Omental fat pad (tissue), 4 donors: ENCODE data around the gene MIGA2. TPM values are rescaled to one million over a fixed set of nuclear protein-coding genes. Genes with fewer than 3 reads are reported as not detected.

Experiments used
- ATAC-seq: fragments of 150-250 bp; one replicate; pipeline ENCODE4 v1.9.1; 2016; ENCODE audit warnings: mild to moderate bottlenecking, moderate library complexity; ENCODE audit not compliant: low FRiP score
- DNase-seq: peaks from one replicate; pipeline ENCODE4 v3.0.0-alpha.2; 2019; ENCODE audit warnings: low spot score
- total RNA-seq, 4 donors: library from RNA; depleted of rRNA; stranded (reverse); fragments of >200 nt; gene quantifications; one replicate each; pipeline ENCODE4 v1.1.0, GENCODE V29; 2016
- TF ChIP-seq, protein P1 (sequence below), 3 donors: fragments of 450-650 bp; IDR thresholded peaks; one replicate each; pipeline ENCODE4 v1.5.1; 2016 to 2017; ENCODE audit warnings: antibody characterized with exemption in 3 of 3, mild to moderate bottlenecking in 3 of 3, moderate library complexity in 2 of 3

Gene MIGA2
- total RNA-seq, 4 donors from 2014 or later, result 19.4 to 38.5 (median 20.9) TPM

DNA sequence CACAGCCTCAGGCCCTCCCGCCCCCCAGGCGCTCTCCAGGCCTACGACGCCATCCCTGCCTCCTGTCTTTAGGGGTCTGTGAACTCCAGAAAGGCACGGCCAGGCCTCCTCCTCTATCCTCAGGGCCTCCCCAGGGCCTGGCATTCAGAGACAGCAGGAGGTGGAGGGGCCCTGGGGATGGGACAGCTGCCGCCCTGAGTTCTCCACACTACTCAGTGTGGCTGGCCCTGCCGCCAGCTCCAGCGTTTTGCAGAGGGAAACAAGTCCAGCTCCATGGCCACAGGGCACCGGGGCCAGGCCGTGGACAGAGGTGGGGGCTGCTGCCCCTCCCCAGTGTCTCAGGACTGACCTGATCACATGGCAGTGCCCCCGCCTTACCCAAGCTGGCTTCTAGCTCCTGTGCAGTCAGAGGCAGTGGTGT lies 24.7 kb upstream of the MIGA2 start:
- ATAC-seq (no peak), DNase-seq (no peak)
- TF ChIP-seq, protein P1, sequence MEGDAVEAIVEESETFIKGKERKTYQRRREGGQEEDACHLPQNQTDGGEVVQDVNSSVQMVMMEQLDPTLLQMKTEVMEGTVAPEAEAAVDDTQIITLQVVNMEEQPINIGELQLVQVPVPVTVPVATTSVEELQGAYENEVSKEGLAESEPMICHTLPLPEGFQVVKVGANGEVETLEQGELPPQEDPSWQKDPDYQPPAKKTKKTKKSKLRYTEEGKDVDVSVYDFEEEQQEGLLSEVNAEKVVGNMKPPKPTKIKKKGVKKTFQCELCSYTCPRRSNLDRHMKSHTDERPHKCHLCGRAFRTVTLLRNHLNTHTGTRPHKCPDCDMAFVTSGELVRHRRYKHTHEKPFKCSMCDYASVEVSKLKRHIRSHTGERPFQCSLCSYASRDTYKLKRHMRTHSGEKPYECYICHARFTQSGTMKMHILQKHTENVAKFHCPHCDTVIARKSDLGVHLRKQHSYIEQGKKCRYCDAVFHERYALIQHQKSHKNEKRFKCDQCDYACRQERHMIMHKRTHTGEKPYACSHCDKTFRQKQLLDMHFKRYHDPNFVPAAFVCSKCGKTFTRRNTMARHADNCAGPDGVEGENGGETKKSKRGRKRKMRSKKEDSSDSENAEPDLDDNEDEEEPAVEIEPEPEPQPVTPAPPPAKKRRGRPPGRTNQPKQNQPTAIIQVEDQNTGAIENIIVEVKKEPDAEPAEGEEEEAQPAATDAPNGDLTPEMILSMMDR (IDR thresholded peaks at IDR 0.05), result no peak

GRCh38 chr9:129012343-129012742 lies 24.1 kb upstream of the MIGA2 start:
- ATAC-seq (no peak), DNase-seq (no peak)
- TF ChIP-seq, protein P1 (IDR thresholded peaks at IDR 0.05), result no peak

DNA sequence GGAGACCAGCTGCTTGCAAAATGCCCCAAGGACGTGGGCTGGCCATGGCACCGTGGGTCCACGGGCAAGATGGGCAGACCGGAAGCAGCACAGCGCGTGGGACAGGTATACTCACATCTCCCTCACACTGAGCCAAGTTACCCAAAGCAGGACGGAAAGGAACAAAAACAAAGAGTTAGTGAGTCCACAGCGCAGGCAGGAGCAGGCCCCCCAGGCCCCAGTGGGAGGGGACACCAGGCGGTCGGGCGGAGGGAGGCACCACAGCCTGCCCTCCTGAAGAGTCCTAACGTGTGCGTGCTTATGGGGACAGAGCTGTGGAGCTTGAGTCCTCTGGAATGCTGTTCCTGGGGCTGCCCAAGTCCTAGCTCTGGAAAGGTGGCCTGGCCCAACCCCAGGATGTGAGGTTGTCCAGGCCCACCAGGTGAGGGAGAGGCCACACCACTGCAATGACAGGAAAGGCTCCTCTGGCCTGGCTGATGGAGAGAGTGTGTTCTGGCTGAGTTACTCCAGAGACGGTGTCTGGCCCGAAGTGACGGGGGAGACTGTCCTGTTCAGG lies 23.5 kb upstream of the MIGA2 start:
- ATAC-seq (no peak), DNase-seq (no peak)
- TF ChIP-seq, protein P1 (IDR thresholded peaks at IDR 0.05), result no peak

DNA sequence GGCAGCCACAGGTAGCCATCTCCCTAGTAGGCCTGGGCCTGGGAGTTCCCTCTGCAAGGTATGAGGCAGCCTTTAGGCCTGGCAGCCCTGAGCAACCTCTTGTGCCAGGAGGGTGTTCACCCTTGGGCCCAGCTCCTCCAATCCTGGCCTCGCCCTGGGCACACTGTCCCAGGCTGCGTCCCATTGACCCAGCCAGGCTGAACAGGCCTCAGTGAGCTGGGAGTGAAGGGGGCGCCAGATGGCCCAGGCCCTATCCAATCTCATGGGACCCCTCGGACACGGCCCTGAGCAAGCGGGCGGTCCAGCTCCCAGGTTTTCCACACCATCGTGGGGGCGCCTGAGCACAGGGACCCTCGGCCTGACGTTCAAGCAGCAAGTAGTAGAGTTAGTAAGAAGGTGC lies 22.8 kb upstream of the MIGA2 start:
- TF ChIP-seq, protein P1 (IDR thresholded peaks at IDR 0.05), result no peak
- ATAC-seq (no peak), DNase-seq (no peak)

DNA sequence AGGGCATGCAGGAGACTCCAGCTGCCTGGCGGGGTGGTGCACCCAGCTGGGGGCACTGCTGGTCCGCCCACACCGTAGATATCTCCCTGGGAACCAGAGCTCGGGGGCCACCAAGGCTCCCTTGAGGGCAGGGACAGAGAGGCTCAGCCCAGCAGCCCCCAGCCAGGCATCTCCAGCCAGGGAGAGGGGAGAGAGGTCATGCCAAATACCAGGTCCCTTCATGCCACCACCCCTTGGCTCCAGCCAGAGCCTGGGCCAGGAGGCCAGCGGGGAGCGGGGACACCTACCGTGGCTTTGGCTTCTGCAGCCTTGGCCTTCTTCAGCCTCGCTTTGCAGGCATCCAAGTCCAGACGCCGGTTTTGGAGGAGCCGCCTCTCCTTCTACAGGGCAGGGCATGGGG lies 22.3 kb upstream of the MIGA2 start:
- TF ChIP-seq, protein P1 (IDR thresholded peaks at IDR 0.05), result no peak
- ATAC-seq (no peak), DNase-seq (no peak)

DNA sequence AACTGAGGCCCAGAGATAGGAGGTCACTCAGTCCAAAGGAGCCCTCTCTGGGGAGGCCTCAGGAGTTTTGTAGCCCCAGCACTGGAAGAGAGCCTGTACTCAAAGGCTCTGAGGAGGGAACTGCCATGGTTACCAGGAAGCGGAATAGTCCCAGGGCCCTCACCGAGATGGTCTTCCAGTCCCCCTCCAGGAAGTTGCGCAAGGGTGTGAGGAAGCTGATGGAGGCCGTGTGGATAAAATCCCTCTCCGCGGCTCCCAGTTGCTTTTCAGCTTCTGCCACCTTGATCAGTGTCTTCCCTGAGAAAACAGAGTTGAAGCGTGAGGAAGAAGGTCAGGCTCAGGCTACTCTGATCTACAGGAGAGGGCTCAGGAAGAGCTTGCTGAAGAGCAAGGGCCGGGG lies 21.8 kb upstream of the MIGA2 start:
- DNase-seq (no peak), ATAC-seq (no peak)
- TF ChIP-seq, protein P1 (IDR thresholded peaks at IDR 0.05), result no peak

GRCh38 chr9:129021091-129021490 lies 15.3 kb upstream of the MIGA2 start:
- TF ChIP-seq, protein P1 (IDR thresholded peaks at IDR 0.05), result no peak
- ATAC-seq (no peak), DNase-seq (no peak)
